ENCODE results near the gene ARRDC2.
"Not testable (repeated sequence)": the region's sequence is repeated elsewhere in the genome, so short reads cannot be mapped to it uniquely, and the experiment has no call there.

The ARRDC2 gene

GRCh38 chr19:18007917-18008673 is at the start of gene ARRDC2:
ARRDC2 (plus strand) TSS chr19:18008170; CDS start chr19:18008311, 141 bp downstream.
- peak; percentile 81 for DNase-seq (ENCODE audit: low read depth)

GRCh38 chr19:17963936-17964691 is 43.9 kb upstream of the ARRDC2 start:
- no peak for DNase-seq (ENCODE audit: low read depth)

GRCh38 chr19:17965370-17966128 is 42.4 kb upstream of the ARRDC2 start:
- no peak for DNase-seq (ENCODE audit: low read depth)

- DNase-seq (ENCODE audit: low read depth), result no peak
These were observed 41.9 kb upstream of the ARRDC2 start for GRCh38 chr19:17966129-17966483.

- DNase-seq (ENCODE audit: low read depth), result no peak
These were observed 41.3 kb upstream of the ARRDC2 start, which contains the start of gene KCNN1 for GRCh38 chr19:17966550-17967256. KCNN1 (plus strand) TSS chr19:17967107; CDS start chr19:17973889, 6,782 bp downstream.

- no peak for DNase-seq (ENCODE audit: low read depth)
These were observed 40.5 kb upstream of the ARRDC2 start for GRCh38 chr19:17967257-17968051.

GRCh38 chr19:17968362-17968761 is 39.6 kb upstream of the ARRDC2 start:
- no peak for DNase-seq (ENCODE audit: low read depth)

GRCh38 chr19:17969096-17969792 is 38.7 kb upstream of the ARRDC2 start:
- DNase-seq (ENCODE audit: low read depth), result no peak

- no peak for DNase-seq (ENCODE audit: low read depth)
These were observed 35.7 kb upstream of the ARRDC2 start for GRCh38 chr19:17972230-17972629.

- no peak for DNase-seq (ENCODE audit: low read depth)
These were observed 34.2 kb upstream of the ARRDC2 start for GRCh38 chr19:17973759-17974158.

GRCh38 chr19:17974551-17974950 is 33.4 kb upstream of the ARRDC2 start:
- no peak for DNase-seq (ENCODE audit: low read depth)

GRCh38 chr19:17975032-17975431 is 32.9 kb upstream of the ARRDC2 start:
- no peak for DNase-seq (ENCODE audit: low read depth)

GRCh38 chr19:17977021-17977420 is 30.9 kb upstream of the ARRDC2 start:
- DNase-seq (ENCODE audit: low read depth), result no peak

- no peak for DNase-seq (ENCODE audit: low read depth)
These were observed 30.5 kb upstream of the ARRDC2 start for GRCh38 chr19:17977488-17977887.

- no peak for DNase-seq (ENCODE audit: low read depth)
These were observed 26.4 kb upstream of the ARRDC2 start for GRCh38 chr19:17981611-17982010.

GRCh38 chr19:17982430-17982829 is 25.5 kb upstream of the ARRDC2 start:
- no peak for DNase-seq (ENCODE audit: low read depth)

GRCh38 chr19:17985037-17985818 is 22.7 kb upstream of the ARRDC2 start:
- DNase-seq (ENCODE audit: low read depth), result no peak

GRCh38 chr19:17986569-17986968 is 21.4 kb upstream of the ARRDC2 start:
- DNase-seq (ENCODE audit: low read depth), result not testable (repeated sequence)

GRCh38 chr19:17988161-17988560 is 19.8 kb upstream of the ARRDC2 start:
- no peak for DNase-seq (ENCODE audit: low read depth)
